Small intestine (tissue), 7 donors: ENCODE results near the gene HOXB4. TPM values are rescaled to one million over a fixed set of nuclear protein-coding genes. Genes with fewer than 3 reads are reported as not detected.

Source experiments
- DNase-seq, 2 donors: peaks; one replicate each; pipeline versions ENCODE4 v3.0.0 to v3.0.0-alpha.2; 2013
- FAIRE-seq: peaks from 2 replicates; lab custom pipeline; 2012; peaks lifted over from hg19 to GRCh38; lab: Jason Lieb, UNC
- H3K27ac ChIP-seq, 3 donors: one replicate each; pipeline ENCODE4 v1.5.1; 2013; ENCODE audit warnings: low read length in 2 of 3, mild to moderate bottlenecking in 2 of 3, control low read depth in 1 of 3, inconsistent platforms in 1 of 3, low read depth in 1 of 3, moderate library complexity in 1 of 3
- H3K27me3 ChIP-seq, 3 donors: one replicate each; pipeline ENCODE4 v1.6.1; 2013; ENCODE audit warnings: low read length in 3 of 3, inconsistent platforms in 1 of 3; ENCODE audit not compliant: control insufficient read depth in 3 of 3, insufficient read depth in 3 of 3
- H3K36me3 ChIP-seq, 3 donors: one replicate each; pipeline ENCODE4 v1.6.1; 2013; ENCODE audit warnings: low read length in 3 of 3, inconsistent platforms in 1 of 3, low read depth in 1 of 3, mild to moderate bottlenecking in 1 of 3, moderate library complexity in 1 of 3; ENCODE audit not compliant: control insufficient read depth in 3 of 3, insufficient read depth in 2 of 3
- H3K4me1 ChIP-seq, 3 donors: one replicate each; pipeline ENCODE4 v1.6.1; 2013; ENCODE audit warnings: low read length in 2 of 3, inconsistent platforms in 1 of 3, low read depth in 1 of 3, mild to moderate bottlenecking in 1 of 3, moderate library complexity in 1 of 3; ENCODE audit not compliant: control insufficient read depth in 3 of 3, insufficient read depth in 2 of 3
- H3K4me3 ChIP-seq, 3 donors: one replicate each; pipeline ENCODE4 v1.5.1; 2013; ENCODE audit warnings: low read length in 3 of 3, control low read depth in 1 of 3, inconsistent platforms in 1 of 3, low read depth in 1 of 3, mild to moderate bottlenecking in 1 of 3, moderate library complexity in 1 of 3
- H3K9me3 ChIP-seq, 2 donors: one replicate each; pipeline ENCODE4 v1.6.1; 2013; ENCODE audit warnings: low read depth in 1 of 2, low read length in 1 of 2; ENCODE audit not compliant: control insufficient read depth in 2 of 2, insufficient read depth in 1 of 2
- WGBS, 3 donors: extraction: QIAGEN DNeasy Blood & Tissue Kit; methylation state at CpG; one replicate each; pipeline ENCODE4 v1.1.7; 2013; 5-methylcytosine and 5-hydroxymethylcytosine counted together
- polyA plus RNA-seq, 4 donors: library from polyadenylated mRNA; stranded (reverse) in 3 of 4; unstranded in 1 of 4; fragments of 200-250 nt in 3 of 4; fragments of 120-200 nt in 1 of 4; gene quantifications; one replicate each; pipeline versions ENCODE4 v1.2.1 to v1.2.3, GENCODE V29; 2013
- donor health status: healthy with polysubstance abuse.
- donor health status: control.
- donor health status: control.
- donor health status: Bipolar disorder and iron deficiency.
- donor health status: healthy.

HOXB4 gene
- polyA plus RNA-seq, 4 donors = 0.27 to 3.1 (median 2.2) TPM; not detected in 1

GRCh38 chr17:48545539-48545938, 32.6 kb downstream of the HOXB4 start:
- DNase-seq = no peak
- no peaks in the 10 kb centered on the region for H3K9me3 ChIP-seq
- FAIRE-seq = no peak
- 75 to 92% (median 85%) methylated on average over 1 of the region's 1 CpG for WGBS, 3 donors
- H3K27me3 ChIP-seq = peaks cover 0 to 89% (median 5%) of the 10 kb centered on the region in 3 donors
- peak overlapping the region in 2 of 3 donors; percentile 90 to 94 for H3K27ac ChIP-seq
- no peak overlapping the region for H3K4me3 ChIP-seq
- peaks cover 0 to 22% (median 0%) of the 10 kb centered on the region in 3 donors for H3K36me3 ChIP-seq
- peaks cover 0 to 16% (median 3%) of the 10 kb centered on the region in 3 donors for H3K4me1 ChIP-seq

GRCh38 chr17:48545022-48545375, 33.2 kb downstream of the HOXB4 start, which contains the start of gene HOXB2:
HOXB2 (minus strand) TSS chr17:48545109; CDS start chr17:48544911, 198 bp downstream.
- H3K4me1 ChIP-seq = peaks cover 0 to 15% (median 3%) of the 10 kb centered on the region in 3 donors
- WGBS, 3 donors = 40 to 71% (median 47%) methylated on average over 12 of the region's 12 CpGs
- H3K9me3 ChIP-seq = no peaks in the 10 kb centered on the region
- H3K36me3 ChIP-seq = peaks cover 0 to 17% (median 0%) of the 10 kb centered on the region in 3 donors
- peaks cover 0 to 86% (median 0%) of the 10 kb centered on the region in 3 donors for H3K27me3 ChIP-seq
- FAIRE-seq (no peak), DNase-seq (no peak)
- peak within 1 kb of the TSS; percentile 59 to 71 (median 69) for H3K4me3 ChIP-seq
- peak within 1 kb of the TSS; percentile 68 to 94 (median 90) for H3K27ac ChIP-seq

GRCh38 chr17:48544349-48545021, 33.7 kb downstream of the HOXB4 start:
- peaks cover 0 to 88% (median 0%) of the 10 kb centered on the region in 3 donors for H3K27me3 ChIP-seq

GRCh38 chr17:48543854-48544348, 34.2 kb downstream of the HOXB4 start:
- Histone ChIP-seq H3K27me3 (peaks cover 0 to 88% (median 0%) of the 10 kb centered on the region in 3 donors), H3K27ac (peak overlapping the region; percentile 68 to 94 (median 90)), H3K9me3 (no peaks in the 10 kb centered on the region), H3K4me3 (peak overlapping the region; percentile 59 to 71 (median 69)), H3K4me1 (peaks cover 0 to 15% (median 3%) of the 10 kb centered on the region in 3 donors), H3K36me3 (peaks cover 0 to 14% (median 0%) of the 10 kb centered on the region in 3 donors)
- no peak for DNase-seq
- WGBS, 3 donors = 3 to 13% (median 7%) methylated on average over 19 to 20 of the region's 20 CpGs
- FAIRE-seq = no peak

More at GRCh38 chr17:48544349-48545021, 33.7 kb downstream of the HOXB4 start:
- peak overlapping the region; percentile 29 to 69 (median 59) for H3K4me3 ChIP-seq
- peaks cover 0 to 14% (median 0%) of the 10 kb centered on the region in 3 donors for H3K36me3 ChIP-seq
- WGBS, 3 donors = 8 to 21% (median 16%) methylated on average over 37 to 38 of the region's 38 CpGs
- no peaks in the 10 kb centered on the region for H3K9me3 ChIP-seq
- peaks cover 0 to 15% (median 3%) of the 10 kb centered on the region in 3 donors for H3K4me1 ChIP-seq
- no peak for FAIRE-seq
- H3K27ac ChIP-seq = peak overlapping the region; percentile 68 to 94 (median 90)
- peak in 1 of 2 donors; percentile 58 for DNase-seq

- FAIRE-seq (no peak), DNase-seq (peak; percentile 27 to 72)
- Histone ChIP-seq H3K36me3 (peaks cover 0 to 14% (median 0%) of the 10 kb centered on the region in 3 donors), H3K4me3 (peak overlapping the region; percentile 59 to 71 (median 69)), H3K27ac (peak overlapping the region; percentile 68 to 94 (median 92)), H3K9me3 (no peaks in the 10 kb centered on the region), H3K4me1 (peaks cover 0 to 13% (median 0%) of the 10 kb centered on the region in 3 donors), H3K27me3 (peaks cover 0 to 83% (median 0%) of the 10 kb centered on the region in 3 donors)
- 1 to 2% (median 2%) methylated on average over 67 to 72 of the region's 72 CpGs for WGBS, 3 donors
These were observed 34.9 kb downstream of the HOXB4 start for GRCh38 chr17:48543107-48543853.

GRCh38 chr17:48542698-48543106, 35.4 kb downstream of the HOXB4 start:
- no peak for FAIRE-seq
- Histone ChIP-seq H3K9me3 (no peaks in the 10 kb centered on the region), H3K27me3 (peaks cover 0 to 78% (median 0%) of the 10 kb centered on the region in 3 donors), H3K36me3 (peaks cover 0 to 14% (median 0%) of the 10 kb centered on the region in 3 donors), H3K4me3 (peak overlapping the region; percentile 59 to 71 (median 69)), H3K4me1 (peaks cover 0 to 13% (median 0%) of the 10 kb centered on the region in 3 donors), H3K27ac (peak overlapping the region; percentile 68 to 94 (median 92))
- DNase-seq = no peak
- WGBS, 3 donors = 10 to 14% (median 10%) methylated on average over 12 of the region's 12 CpGs

- WGBS, 3 donors = 18 to 34% (median 28%) methylated on average over 27 of the region's 27 CpGs
- Histone ChIP-seq H3K4me3 (peak overlapping the region; percentile 38 to 69 (median 45)), H3K27me3 (peaks cover 0 to 77% (median 0%) of the 10 kb centered on the region in 3 donors), H3K36me3 (peaks cover 0 to 14% (median 0%) of the 10 kb centered on the region in 3 donors), H3K9me3 (no peaks in the 10 kb centered on the region), H3K27ac (peak overlapping the region; percentile 85 to 95 (median 92)), H3K4me1 (peaks cover 0 to 13% (median 0%) of the 10 kb centered on the region in 3 donors)
- DNase-seq = no peak
- no peak for FAIRE-seq
These were observed 36.0 kb downstream of the HOXB4 start for GRCh38 chr17:48542114-48542656.
